SK-N-SH treated with all-trans-retinoic acid at 6 μM for 48 hours (cell line): ENCODE data around the gene MRPS9.

ENCODE experiments used
- ARNTL ChIP-seq: fragments of 450-650 bp; formaldehyde crosslinking; IDR thresholded peaks from 2 replicates; pipeline ENCODE4 v1.5.0; 2020; ENCODE audit warnings: low read depth, mild to moderate bottlenecking, moderate library complexity, borderline replicate concordance
- CSDC2 ChIP-seq: fragments of 250-450 bp; sonication (Bioruptor Pico); IDR thresholded peaks from 2 replicates; pipeline ENCODE4 v1.5.0; 2020; ENCODE audit warnings: mild to moderate bottlenecking, moderate library complexity
- ESRRG ChIP-seq: fragments of 250-450 bp; sonication (Bioruptor Pico); IDR thresholded peaks from 2 replicates; pipeline ENCODE4 v1.6.1; 2021; ENCODE audit warnings: mild to moderate bottlenecking
- OSR1 ChIP-seq: fragments of 250-450 bp; sonication (Bioruptor Pico); IDR thresholded peaks from 2 replicates; pipeline ENCODE4 v1.8.0; 2022; ENCODE audit warnings: moderate library complexity, mild to moderate bottlenecking, inconsistent platforms
- PATZ1 ChIP-seq: fragments of 250-450 bp; sonication (Bioruptor Pico); IDR thresholded peaks from 2 replicates; pipeline ENCODE4 v1.8.0; 2020; ENCODE audit warnings: mild to moderate bottlenecking, moderate library complexity, borderline replicate concordance
- RARB ChIP-seq: fragments of 250-450 bp; sonication (Bioruptor Pico); IDR thresholded peaks from 2 replicates; pipeline ENCODE4 v1.8.0; 2021; ENCODE audit warnings: mild to moderate bottlenecking, moderate library complexity
- ZFP30 ChIP-seq: fragments of 450-650 bp; formaldehyde crosslinking; IDR thresholded peaks from 2 replicates; pipeline ENCODE4 v1.5.0; 2022; ENCODE audit warnings: mild to moderate bottlenecking, moderate library complexity
- ZNF565 ChIP-seq: fragments of 450-650 bp; formaldehyde crosslinking; conservative IDR thresholded peaks from 2 replicates; pipeline ENCODE4 v1.5.0; 2020; ENCODE audit warnings: low read depth, mild to moderate bottlenecking, moderate library complexity
- TF ChIP-seq, protein P1 (sequence below): fragments of 250-450 bp; sonication (Bioruptor Pico); IDR thresholded peaks from 2 replicates; pipeline ENCODE4 v1.5.1; 2020; ENCODE audit warnings: low read depth, mild to moderate bottlenecking, moderate library complexity
- TF ChIP-seq, protein P2 (sequence below): fragments of 250-450 bp; sonication (Bioruptor Pico); IDR thresholded peaks from 2 replicates; pipeline ENCODE4 v1.8.0; 2021; ENCODE audit warnings: low read depth, mild to moderate bottlenecking, moderate library complexity, borderline replicate concordance

- TF ChIP-seq OSR1 (CRISPR knock-in tag) = no peak
- TF ChIP-seq ZFP30 (CRISPR knock-in tag) = no peak
- TF ChIP-seq PATZ1 = no peak
- TF ChIP-seq ESRRG (CRISPR knock-in tag) = no peak
- TF ChIP-seq, protein P1, sequence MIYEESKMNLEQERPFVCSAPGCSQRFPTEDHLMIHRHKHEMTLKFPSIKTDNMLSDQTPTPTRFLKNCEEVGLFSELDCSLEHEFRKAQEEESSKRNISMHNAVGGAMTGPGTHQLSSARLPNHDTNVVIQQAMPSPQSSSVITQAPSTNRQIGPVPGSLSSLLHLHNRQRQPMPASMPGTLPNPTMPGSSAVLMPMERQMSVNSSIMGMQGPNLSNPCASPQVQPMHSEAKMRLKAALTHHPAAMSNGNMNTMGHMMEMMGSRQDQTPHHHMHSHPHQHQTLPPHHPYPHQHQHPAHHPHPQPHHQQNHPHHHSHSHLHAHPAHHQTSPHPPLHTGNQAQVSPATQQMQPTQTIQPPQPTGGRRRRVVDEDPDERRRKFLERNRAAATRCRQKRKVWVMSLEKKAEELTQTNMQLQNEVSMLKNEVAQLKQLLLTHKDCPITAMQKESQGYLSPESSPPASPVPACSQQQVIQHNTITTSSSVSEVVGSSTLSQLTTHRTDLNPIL = no peak
- no peak for TF ChIP-seq RARB (CRISPR knock-in tag)
- TF ChIP-seq ZNF565 (CRISPR knock-in tag) = no peak
- TF ChIP-seq, protein P2, sequence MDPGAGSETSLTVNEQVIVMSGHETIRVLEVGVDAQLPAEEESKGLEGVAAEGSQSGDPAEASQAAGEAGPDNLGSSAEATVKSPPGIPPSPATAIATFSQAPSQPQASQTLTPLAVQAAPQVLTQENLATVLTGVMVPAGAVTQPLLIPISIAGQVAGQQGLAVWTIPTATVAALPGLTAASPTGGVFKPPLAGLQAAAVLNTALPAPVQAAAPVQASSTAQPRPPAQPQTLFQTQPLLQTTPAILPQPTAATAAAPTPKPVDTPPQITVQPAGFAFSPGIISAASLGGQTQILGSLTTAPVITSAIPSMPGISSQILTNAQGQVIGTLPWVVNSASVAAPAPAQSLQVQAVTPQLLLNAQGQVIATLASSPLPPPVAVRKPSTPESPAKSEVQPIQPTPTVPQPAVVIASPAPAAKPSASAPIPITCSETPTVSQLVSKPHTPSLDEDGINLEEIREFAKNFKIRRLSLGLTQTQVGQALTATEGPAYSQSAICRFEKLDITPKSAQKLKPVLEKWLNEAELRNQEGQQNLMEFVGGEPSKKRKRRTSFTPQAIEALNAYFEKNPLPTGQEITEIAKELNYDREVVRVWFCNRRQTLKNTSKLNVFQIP = no peak
- TF ChIP-seq ARNTL (CRISPR knock-in tag) = no peak
- TF ChIP-seq CSDC2 = no peak
These were observed 107.1 kb downstream of the MRPS9 start for GRCh38 chr2:105144941-105145300.
